Measurements from ENCODE around the gene PTGDS. TPM values are rescaled to one million over a fixed set of nuclear protein-coding genes. Genes with fewer than 3 reads are reported as not detected.

Gene PTGDS
- total RNA-seq, 1 experiment from 2014 or later: 3.6 TPM

- TF ChIP-seq, protein P1, sequence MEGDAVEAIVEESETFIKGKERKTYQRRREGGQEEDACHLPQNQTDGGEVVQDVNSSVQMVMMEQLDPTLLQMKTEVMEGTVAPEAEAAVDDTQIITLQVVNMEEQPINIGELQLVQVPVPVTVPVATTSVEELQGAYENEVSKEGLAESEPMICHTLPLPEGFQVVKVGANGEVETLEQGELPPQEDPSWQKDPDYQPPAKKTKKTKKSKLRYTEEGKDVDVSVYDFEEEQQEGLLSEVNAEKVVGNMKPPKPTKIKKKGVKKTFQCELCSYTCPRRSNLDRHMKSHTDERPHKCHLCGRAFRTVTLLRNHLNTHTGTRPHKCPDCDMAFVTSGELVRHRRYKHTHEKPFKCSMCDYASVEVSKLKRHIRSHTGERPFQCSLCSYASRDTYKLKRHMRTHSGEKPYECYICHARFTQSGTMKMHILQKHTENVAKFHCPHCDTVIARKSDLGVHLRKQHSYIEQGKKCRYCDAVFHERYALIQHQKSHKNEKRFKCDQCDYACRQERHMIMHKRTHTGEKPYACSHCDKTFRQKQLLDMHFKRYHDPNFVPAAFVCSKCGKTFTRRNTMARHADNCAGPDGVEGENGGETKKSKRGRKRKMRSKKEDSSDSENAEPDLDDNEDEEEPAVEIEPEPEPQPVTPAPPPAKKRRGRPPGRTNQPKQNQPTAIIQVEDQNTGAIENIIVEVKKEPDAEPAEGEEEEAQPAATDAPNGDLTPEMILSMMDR (conservative IDR thresholded peaks at IDR 0.05): no peak
- Mint-ChIP-seq H3K27ac (peak overlapping the region in 1 of 3 experiments; percentile 16; a peak in 1 of 7 replicates), H3K27me3 (ENCODE audit: low read depth) (no peaks in the 10 kb centered on the region)
Measured at GRCh38 chr9:136934277-136934676, 43.0 kb upstream of the PTGDS start.

More at GRCh38 chr9:136934277-136934676, 43.0 kb upstream of the PTGDS start:
- Histone ChIP-seq H4K20me1 (ENCODE audit: control insufficient read depth, insufficient read depth, insufficient read length) (no peaks in the 10 kb centered on the region), H2BK15ac (ENCODE audit: low read depth, low read length) (no peak overlapping the region), H3K23ac (ENCODE audit: insufficient read length, low read depth, low read length) (no peak overlapping the region), H3K4me1 (ENCODE audit: insufficient read depth, low read length) (no peaks in the 10 kb centered on the region; the same call in 1 of the 2 replicates), H4K5ac (ENCODE audit: insufficient read length, low read depth, low read length) (no peak overlapping the region), H2AFZ (ENCODE audit: low read length) (no peak overlapping the region), H3K23me2 (ENCODE audit: insufficient read length, low read depth, low read length, poor library complexity, severe bottlenecking) (no peaks in the 10 kb centered on the region), H3K9me3 (ENCODE audit: control insufficient read depth, low read depth, low read length) (no peaks in the 10 kb centered on the region), H2BK120ac (ENCODE audit: low read depth, low read length, poor library complexity, severe bottlenecking) (no peak overlapping the region), H3K79me1 (ENCODE audit: insufficient read depth, low read depth, low read length, poor library complexity, severe bottlenecking) (no peaks in the 10 kb centered on the region), H3T11ph (ENCODE audit: low read length) (no peak overlapping the region), H3K27ac (ENCODE audit: insufficient read length, low read depth, low read length) (no peak overlapping the region), H3K4me2 (ENCODE audit: insufficient read depth, insufficient read length, low read length) (no peak overlapping the region), H3K79me2 (ENCODE audit: insufficient read depth, low read length) (no peaks in the 10 kb centered on the region), H3K27me3 (ENCODE audit: insufficient read depth, low read length) (no peaks in the 10 kb centered on the region), H2BK5ac (ENCODE audit: insufficient read length, low read length) (no peak overlapping the region), H3K14ac (ENCODE audit: insufficient read depth, low read length) (no peak overlapping the region), H3K4ac (ENCODE audit: low read depth, low read length) (no peak overlapping the region), H4K8ac (replicated peaks; ENCODE audit: insufficient read length, low read depth, low read length) (no peak overlapping the region), H2BK12ac (ENCODE audit: insufficient read length, low read depth, low read length) (no peak overlapping the region), H3K56ac (ENCODE audit: insufficient read length, low read depth, low read length) (no peak overlapping the region), H2AK5ac (ENCODE audit: insufficient read length, low read length) (no peak overlapping the region), H3K18ac (ENCODE audit: insufficient read length, low read depth, low read length) (no peak overlapping the region), H4K91ac (ENCODE audit: insufficient read length, low read depth, low read length) (no peak overlapping the region), H3K9ac (ENCODE audit: extremely low read depth, insufficient read length, low read length) (no peak overlapping the region), H2BK20ac (ENCODE audit: low read depth, low read length, poor library complexity, severe bottlenecking) (no peak overlapping the region)
- Mint-ChIP-seq H3K36me3 (ENCODE audit: insufficient read depth in 1 of 3, low read depth in 3 of 3) (peaks cover 21 to 68% (median 37%) of the 10 kb centered on the region in 3 experiments), H3K4me1 (peaks cover 8 to 16% of the 10 kb centered on the region in 2 experiments), H3K4me3 (no peak overlapping the region), H3K9me3 (no peaks in the 10 kb centered on the region)
- DNase-seq: no peak
- WGBS (ENCODE audit: extremely low coverage, insufficient read length, low lambda C conversion rate): no CpG with 5 or more reads among the region's 3 CpGs
